HG02884 (cell line): ENCODE data around the gene GSG1L2.
"Not testable (repeated sequence)": the region's sequence is repeated elsewhere in the genome, so short reads cannot be mapped to it uniquely, and the experiment has no call there.

Experiments
- ATAC-seq: cut with Tn5 transposase; IDR thresholded peaks from one replicate; pipeline ENCODE4 v1.9.1; 2021; ENCODE audit warnings: mild to moderate bottlenecking, moderate library complexity; ENCODE audit not compliant: unreplicated experiment

GSG1L2 gene

GRCh38 chr17:9790889-9791876 lies 30.7 kb downstream of the GSG1L2 start, which contains the start of gene DHRS7C:
Gene DHRS7C (minus strand): TSS chr17:9791592. CDS start chr17:9791284, 308 bp downstream.
- no peak for ATAC-seq

- ATAC-seq = no peak
These were observed 31.6 kb downstream of the GSG1L2 start for GRCh38 chr17:9790316-9790715.

- ATAC-seq = no peak
These were observed 33.3 kb downstream of the GSG1L2 start for GRCh38 chr17:9788601-9789000.

GRCh38 chr17:9784544-9784943 lies 37.3 kb downstream of the GSG1L2 start:
- ATAC-seq = no peak

GRCh38 chr17:9783465-9783864 lies 38.4 kb downstream of the GSG1L2 start:
- not testable (repeated sequence) for ATAC-seq

GRCh38 chr17:9783050-9783449 lies 38.8 kb downstream of the GSG1L2 start:
- ATAC-seq = no peak

- ATAC-seq = no peak
These were observed 41.3 kb downstream of the GSG1L2 start for GRCh38 chr17:9780552-9780951.

- no peak for ATAC-seq
These were observed 45.0 kb downstream of the GSG1L2 start for GRCh38 chr17:9776911-9777310.

- ATAC-seq = no peak
These were observed 49.2 kb downstream of the GSG1L2 start for GRCh38 chr17:9772658-9773057.

- ATAC-seq = no peak
These were observed 50.4 kb downstream of the GSG1L2 start for GRCh38 chr17:9771465-9771864.

- no peak for ATAC-seq
These were observed 52.7 kb downstream of the GSG1L2 start for GRCh38 chr17:9769036-9769695.

GRCh38 chr17:9768381-9768934 lies 53.4 kb downstream of the GSG1L2 start:
- no peak for ATAC-seq

- no peak for ATAC-seq
These were observed 54.4 kb downstream of the GSG1L2 start for GRCh38 chr17:9767432-9767991.

- no peak for ATAC-seq
These were observed 54.9 kb downstream of the GSG1L2 start for GRCh38 chr17:9766970-9767369.

GRCh38 chr17:9765322-9765721 lies 56.6 kb downstream of the GSG1L2 start:
- no peak for ATAC-seq

GRCh38 chr17:9763643-9764042 lies 58.2 kb downstream of the GSG1L2 start:
- no peak for ATAC-seq

GRCh38 chr17:9760266-9760665 lies 61.6 kb downstream of the GSG1L2 start:
- no peak for ATAC-seq

- no peak for ATAC-seq
These were observed 66.8 kb downstream of the GSG1L2 start for GRCh38 chr17:9755083-9755482.
